HEK293 (cell line): ENCODE results near the gene TEKT5.

Source experiments
- CTCF ChIA-PET: fragments of 350-600 bp; formaldehyde crosslinking; extraction: SDS; loops from one replicate; lab custom pipeline; 2021; ENCODE audit warnings: antibody characterized with exemption; lab: Yijun Ruan, JAX
- POLR2A ChIA-PET: fragments of 300-600 bp; formaldehyde crosslinking; extraction: SDS; loops from one replicate; lab custom pipeline; 2020; ENCODE audit warnings: antibody characterized with exemption, inconsistent platforms; lab: Yijun Ruan, JAX
- H3K27ac ChIP-seq: fragments of 200-500 bp; sonication (Bioruptor generic); 2 replicates; pipeline ENCODE4 v1.5.1; 2014; ENCODE audit warnings: low read depth, low read length, control low read depth, inconsistent platforms; ENCODE audit errors: extremely low read depth
- H3K36me3 ChIP-seq, 2 experiments: fragments of 200-500 bp in 1 of 2; sonication (Bioruptor generic) in 1 of 2; 1 replicate in 1 of 2; 2 replicates in 1 of 2; pipeline ENCODE4 v1.5.1; 2014 to 2017; ENCODE audit warnings: inconsistent platforms in 2 of 2, low read length in 2 of 2; ENCODE audit not compliant: control insufficient read depth in 2 of 2, insufficient read depth in 1 of 2
- H3K4me1 ChIP-seq: fragments of 200-500 bp; sonication (Bioruptor generic); 2 replicates; pipeline ENCODE4 v1.5.1; 2014; ENCODE audit warnings: mild to moderate bottlenecking, low read length, inconsistent platforms; ENCODE audit not compliant: control insufficient read depth, insufficient read depth
- H3K4me3 ChIP-seq: 2 replicates; pipeline ENCODE4 v1.5.1; 2011; ENCODE audit warnings: low read depth, mild to moderate bottlenecking, control low read depth, low read length, moderate library complexity
- H3K9me3 ChIP-seq: fragments of 200-500 bp; sonication (Bioruptor generic); 2 replicates; pipeline ENCODE4 v1.5.1; 2014; ENCODE audit warnings: low read depth, low read length, inconsistent platforms; ENCODE audit not compliant: control insufficient read depth, insufficient read depth
- BCL11A ChIP-seq: fragments of 450-650 bp; formaldehyde crosslinking; IDR thresholded peaks from 2 replicates; pipeline ENCODE4 v1.5.1; 2016; ENCODE audit warnings: low read depth, missing biosample characterization, missing genetic modification characterization
- GFI1B ChIP-seq: fragments of 450-650 bp; formaldehyde crosslinking; IDR thresholded peaks from 2 replicates; pipeline ENCODE4 v1.5.1; 2016; ENCODE audit warnings: missing biosample characterization, missing genetic modification characterization
- IKZF3 ChIP-seq: fragments of 450-650 bp; IDR thresholded peaks from 2 replicates; pipeline ENCODE4 v1.5.0; 2018; ENCODE audit warnings: missing biosample characterization, mild to moderate bottlenecking, missing genetic modification characterization, moderate library complexity
- MEIS1 ChIP-seq: sonication (generic); formaldehyde crosslinking; IDR thresholded peaks from 2 replicates; pipeline ENCODE4 v1.8.1; 2022; ENCODE audit warnings: missing genetic modification reagents, mild to moderate bottlenecking, borderline replicate concordance
- MYNN ChIP-seq: fragments of 450-650 bp; formaldehyde crosslinking; IDR thresholded peaks from 2 replicates; pipeline ENCODE4 v1.5.1; 2016; ENCODE audit warnings: missing biosample characterization, missing genetic modification characterization, borderline replicate concordance
- OVOL3 ChIP-seq: fragments of 450-650 bp; formaldehyde crosslinking; IDR thresholded peaks from 2 replicates; pipeline ENCODE4 v1.5.1; 2016; ENCODE audit warnings: missing biosample characterization, missing genetic modification characterization
- PBX3 ChIP-seq: sonication (generic); formaldehyde crosslinking; IDR thresholded peaks from 2 replicates; pipeline ENCODE4 v1.8.1; 2022; ENCODE audit warnings: mild to moderate bottlenecking, moderate library complexity, missing genetic modification reagents
- PRDM10 ChIP-seq: fragments of 450-650 bp; formaldehyde crosslinking; IDR thresholded peaks from 2 replicates; pipeline ENCODE4 v1.5.1; 2016; ENCODE audit warnings: missing biosample characterization, missing genetic modification characterization
- REPIN1 ChIP-seq: fragments of 450-650 bp; formaldehyde crosslinking; IDR thresholded peaks from 2 replicates; pipeline ENCODE4 v1.5.1; 2017; ENCODE audit warnings: missing biosample characterization, missing genetic modification characterization, low read depth
- SCRT2 ChIP-seq: fragments of 450-650 bp; formaldehyde crosslinking; IDR thresholded peaks from 2 replicates; pipeline ENCODE4 v1.5.1; 2016; ENCODE audit warnings: missing biosample characterization, missing genetic modification characterization
- ZFHX2 ChIP-seq: fragments of 450-650 bp; formaldehyde crosslinking; conservative IDR thresholded peaks from 2 replicates; pipeline ENCODE4 v1.5.1; 2016; ENCODE audit warnings: missing biosample characterization, missing genetic modification characterization
- ZFP37 ChIP-seq: fragments of 450-650 bp; formaldehyde crosslinking; IDR thresholded peaks from 2 replicates; pipeline ENCODE4 v1.5.1; 2016; ENCODE audit warnings: missing biosample characterization, missing genetic modification characterization
- ZNF157 ChIP-seq: fragments of 450-650 bp; formaldehyde crosslinking; IDR thresholded peaks from 2 replicates; pipeline ENCODE4 v1.5.1; 2016; ENCODE audit warnings: missing biosample characterization, missing genetic modification characterization
- ZNF19 ChIP-seq: fragments of 450-650 bp; formaldehyde crosslinking; IDR thresholded peaks from 2 replicates; pipeline ENCODE4; 2016; ENCODE audit warnings: missing biosample characterization, missing genetic modification characterization, low read depth
- ZNF350 ChIP-seq: fragments of 450-650 bp; formaldehyde crosslinking; IDR thresholded peaks from 2 replicates; pipeline ENCODE4 v1.5.0; 2017; ENCODE audit warnings: missing biosample characterization, mild to moderate bottlenecking, missing genetic modification characterization
- ZNF404 ChIP-seq: fragments of 450-650 bp; formaldehyde crosslinking; IDR thresholded peaks from 2 replicates; pipeline ENCODE4 v1.5.1; 2017; ENCODE audit warnings: missing biosample characterization, missing genetic modification characterization
- ZNF513 ChIP-seq: fragments of 450-650 bp; IDR thresholded peaks from 2 replicates; pipeline ENCODE4 v1.5.1; 2018; ENCODE audit warnings: missing biosample characterization, missing genetic modification characterization
- ZNF596 ChIP-seq: fragments of 450-650 bp; IDR thresholded peaks from 2 replicates; pipeline ENCODE4 v1.5.0; 2018; ENCODE audit warnings: missing biosample characterization, mild to moderate bottlenecking, missing genetic modification characterization, moderate library complexity
- ZNF629 ChIP-seq: fragments of 450-650 bp; formaldehyde crosslinking; IDR thresholded peaks from 2 replicates; pipeline ENCODE4 v1.5.1; 2017; ENCODE audit warnings: missing biosample characterization, missing genetic modification characterization
- ZNF701 ChIP-seq: fragments of 450-650 bp; formaldehyde crosslinking; IDR thresholded peaks from 2 replicates; pipeline ENCODE4 v1.5.1; 2016; ENCODE audit warnings: missing biosample characterization, missing genetic modification characterization
- ZSCAN23 ChIP-seq: fragments of 450-650 bp; formaldehyde crosslinking; IDR thresholded peaks from 2 replicates; pipeline ENCODE4 v1.5.1; 2016; ENCODE audit warnings: missing biosample characterization, missing genetic modification characterization
- TF ChIP-seq, protein P1 (sequence below): fragments of 450-650 bp; IDR thresholded peaks from 2 replicates; pipeline ENCODE4 v1.5.1; 2018; ENCODE audit warnings: missing biosample characterization, mild to moderate bottlenecking, missing genetic modification characterization

The TEKT5 gene

GRCh38 chr16:10685709-10686108 lies 9.0 kb downstream of the TEKT5 start:
- ChIA-PET CTCF (no interaction called here), POLR2A (no interaction called here)
- H3K4me1 ChIP-seq, result no peaks in the 10 kb centered on the region
- no peak overlapping the region for H3K27ac ChIP-seq
- no peaks in the 10 kb centered on the region for H3K36me3 ChIP-seq
- TF ChIP-seq ZNF404 (tag by site-specific recombination) (no peak), PRDM10 (no peak), ZNF629 (tag by site-specific recombination) (no peak), GFI1B (tag by site-specific recombination) (no peak), ZNF596 (no peak)
- no peak overlapping the region for H3K4me3 ChIP-seq
- H3K9me3 ChIP-seq, result no peaks in the 10 kb centered on the region

GRCh38 chr16:10684511-10685151 lies 10.1 kb downstream of the TEKT5 start:
- H3K27ac ChIP-seq, result no peak overlapping the region
- H3K36me3 ChIP-seq, result no peaks in the 10 kb centered on the region
- H3K9me3 ChIP-seq, result no peaks in the 10 kb centered on the region
- H3K4me3 ChIP-seq, result no peak overlapping the region
- H3K4me1 ChIP-seq, result no peaks in the 10 kb centered on the region
- ChIA-PET CTCF (interaction anchor here (1.3 kb wide), 1 partner anchor 17 kb away, joined by 3 read pairs; no protein-coding TSS in a partner anchor), POLR2A (interaction anchor here (0.6 kb wide), 1 partner anchor 111 kb away, joined by 3 read pairs; no protein-coding TSS in a partner anchor)
- TF ChIP-seq REPIN1 (tag by site-specific recombination), result no peak
- TF ChIP-seq MYNN, result no peak
- no peak for TF ChIP-seq ZNF350 (tag by site-specific recombination)
- no peak for TF ChIP-seq ZNF701 (tag by site-specific recombination)
- TF ChIP-seq, protein P1, sequence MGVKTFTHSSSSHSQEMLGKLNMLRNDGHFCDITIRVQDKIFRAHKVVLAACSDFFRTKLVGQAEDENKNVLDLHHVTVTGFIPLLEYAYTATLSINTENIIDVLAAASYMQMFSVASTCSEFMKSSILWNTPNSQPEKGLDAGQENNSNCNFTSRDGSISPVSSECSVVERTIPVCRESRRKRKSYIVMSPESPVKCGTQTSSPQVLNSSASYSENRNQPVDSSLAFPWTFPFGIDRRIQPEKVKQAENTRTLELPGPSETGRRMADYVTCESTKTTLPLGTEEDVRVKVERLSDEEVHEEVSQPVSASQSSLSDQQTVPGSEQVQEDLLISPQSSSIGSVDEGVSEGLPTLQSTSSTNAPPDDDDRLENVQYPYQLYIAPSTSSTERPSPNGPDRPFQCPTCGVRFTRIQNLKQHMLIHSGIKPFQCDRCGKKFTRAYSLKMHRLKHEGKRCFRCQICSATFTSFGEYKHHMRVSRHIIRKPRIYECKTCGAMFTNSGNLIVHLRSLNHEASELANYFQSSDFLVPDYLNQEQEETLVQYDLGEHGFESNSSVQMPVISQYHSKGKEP (tag by site-specific recombination), result no peak
- no peak for TF ChIP-seq ZSCAN23 (tag by site-specific recombination)
- no peak for TF ChIP-seq ZFHX2 (tag by site-specific recombination)
- TF ChIP-seq SCRT2 (tag by site-specific recombination), result no peak
- no peak for TF ChIP-seq BCL11A
- TF ChIP-seq OVOL3, result no peak
- TF ChIP-seq MEIS1 (CRISPR knock-in tag), result no peak
- no peak for TF ChIP-seq PBX3 (CRISPR knock-in tag)
- TF ChIP-seq IKZF3 (tag by site-specific recombination), result no peak
- TF ChIP-seq ZFP37 (tag by site-specific recombination), result no peak
- TF ChIP-seq ZNF157 (tag by site-specific recombination), result no peak
- no peak for TF ChIP-seq ZNF19
- no peak for TF ChIP-seq ZNF513 (tag by site-specific recombination)
